WERI-Rb-1 (cell line): ENCODE measurements around the gene BRAF.
"Not testable (repeated sequence)": the region's sequence is repeated elsewhere in the genome, so short reads cannot be mapped to it uniquely, and the experiment has no call there.

Experiments
- DNase-seq: peaks from one replicate; pipeline ENCODE4 v3.0.0-alpha.2; 2020
- H3K27ac ChIP-seq: fragments of 250-450 bp; sonication (Bioruptor Pico); 2 replicates; pipeline ENCODE4 v1.5.1; 2020; ENCODE audit warnings: mild to moderate bottlenecking, moderate library complexity
- H3K27me3 ChIP-seq: fragments of 250-450 bp; sonication (Bioruptor Pico); 2 replicates; pipeline ENCODE4 v1.5.1; 2021; ENCODE audit warnings: mild to moderate bottlenecking, low read depth, moderate library complexity; ENCODE audit not compliant: insufficient read depth, severe bottlenecking
- H3K36me3 ChIP-seq: fragments of 250-450 bp; sonication (Bioruptor Pico); 2 replicates; pipeline ENCODE4 v1.5.1; 2020; ENCODE audit warnings: mild to moderate bottlenecking, moderate library complexity
- H3K4me3 ChIP-seq: 2 replicates; pipeline ENCODE4 v1.5.1; 2011; ENCODE audit warnings: low read depth, mild to moderate bottlenecking, control low read depth, low read length
- H3K9me3 ChIP-seq: fragments of 250-450 bp; sonication (Bioruptor Pico); 2 replicates; pipeline ENCODE4 v1.5.1; 2021; ENCODE audit warnings: mild to moderate bottlenecking, moderate library complexity; ENCODE audit not compliant: severe bottlenecking
- CTCF ChIP-seq: IDR thresholded peaks from 2 replicates; pipeline ENCODE4 v1.5.1; 2011; ENCODE audit warnings: low read depth, mild to moderate bottlenecking, control low read depth, inconsistent platforms, low read length

Gene BRAF

GRCh38 chr7:140863184-140863583 lies 61.5 kb downstream of the BRAF start:
- peaks cover 7% of the 10 kb centered on the region; the same call in 1 of the 2 replicates for H3K36me3 ChIP-seq
- no peaks in the 10 kb centered on the region for H3K27me3 ChIP-seq
- no peak overlapping the region for H3K27ac ChIP-seq
- H3K9me3 ChIP-seq: no peaks in the 10 kb centered on the region
- DNase-seq: no peak
- H3K4me3 ChIP-seq: no peak overlapping the region
- no peak for TF ChIP-seq CTCF

- no peaks in the 10 kb centered on the region for H3K36me3 ChIP-seq
- no peak for TF ChIP-seq CTCF
- no peak for DNase-seq
- H3K4me3 ChIP-seq: no peak overlapping the region
- no peaks in the 10 kb centered on the region for H3K27me3 ChIP-seq
- H3K27ac ChIP-seq: no peak overlapping the region
- no peaks in the 10 kb centered on the region for H3K9me3 ChIP-seq
These were observed 67.7 kb downstream of the BRAF start for GRCh38 chr7:140857048-140857447.

GRCh38 chr7:140841166-140841715 lies 83.5 kb downstream of the BRAF start:
- Histone ChIP-seq H3K36me3 (peaks cover 15% of the 10 kb centered on the region), H3K4me3 (no peak overlapping the region), H3K27me3 (no peaks in the 10 kb centered on the region), H3K9me3 (no peaks in the 10 kb centered on the region), H3K27ac (no peak overlapping the region)
- no peak for DNase-seq
- no peak for TF ChIP-seq CTCF

GRCh38 chr7:140831724-140832123 lies 93.0 kb downstream of the BRAF start:
- Histone ChIP-seq H3K9me3 (no peaks in the 10 kb centered on the region), H3K4me3 (no peak overlapping the region), H3K27me3 (no peaks in the 10 kb centered on the region), H3K36me3 (peaks cover 27% of the 10 kb centered on the region), H3K27ac (no peak overlapping the region)
- no peak for DNase-seq
- TF ChIP-seq CTCF: no peak

GRCh38 chr7:140829720-140830119 lies 95.0 kb downstream of the BRAF start:
- peaks cover 27% of the 10 kb centered on the region for H3K36me3 ChIP-seq
- no peak for TF ChIP-seq CTCF
- no peaks in the 10 kb centered on the region for H3K27me3 ChIP-seq
- H3K9me3 ChIP-seq: no peaks in the 10 kb centered on the region
- DNase-seq: no peak
- no peak overlapping the region for H3K27ac ChIP-seq
- H3K4me3 ChIP-seq: no peak overlapping the region

GRCh38 chr7:140828741-140829140 lies 96.0 kb downstream of the BRAF start:
- Histone ChIP-seq H3K27me3 (no peaks in the 10 kb centered on the region), H3K27ac (no peak overlapping the region), H3K36me3 (peaks cover 24% of the 10 kb centered on the region), H3K4me3 (no peak overlapping the region), H3K9me3 (no peaks in the 10 kb centered on the region)
- no peak for TF ChIP-seq CTCF
- no peak for DNase-seq

GRCh38 chr7:140817383-140817782 lies 107.3 kb downstream of the BRAF start:
- H3K27me3 ChIP-seq, DNase-seq, H3K36me3 ChIP-seq, H3K4me3 ChIP-seq, H3K27ac ChIP-seq, H3K9me3 ChIP-seq: not testable (repeated sequence)
